ENCODE data around the gene FOXP1. TPM values are rescaled to one million over a fixed set of nuclear protein-coding genes. Genes with fewer than 3 reads are reported as not detected.

FOXP1 gene
- total and polyA plus RNA-seq, 2 of the 8 experiments (the other 6 are each of a cell fraction or from before 2014, with no cell fraction given), result 13.9 to 25.4 TPM

GRCh38 chr3:71048948-71049347 lies 534.6 kb downstream of the FOXP1 start (continued):
- TF ChIP-seq CHD7 (IDR thresholded peaks at IDR 0.05; ENCODE audit: insufficient replicate concordance, low read length), result no peak

Measured in H1 (cell line).